HG03378 (cell line): ENCODE measurements around the gene AFAP1L2.
"Not testable (repeated sequence)": the region's sequence is repeated elsewhere in the genome, so short reads cannot be mapped to it uniquely, and the experiment has no call there.

Experiments used
- ATAC-seq: cut with Tn5 transposase; IDR thresholded peaks from one replicate; pipeline ENCODE4 v1.9.1; 2021; ENCODE audit warnings: mild to moderate bottlenecking, moderate library complexity; ENCODE audit not compliant: unreplicated experiment

The AFAP1L2 gene

DNA sequence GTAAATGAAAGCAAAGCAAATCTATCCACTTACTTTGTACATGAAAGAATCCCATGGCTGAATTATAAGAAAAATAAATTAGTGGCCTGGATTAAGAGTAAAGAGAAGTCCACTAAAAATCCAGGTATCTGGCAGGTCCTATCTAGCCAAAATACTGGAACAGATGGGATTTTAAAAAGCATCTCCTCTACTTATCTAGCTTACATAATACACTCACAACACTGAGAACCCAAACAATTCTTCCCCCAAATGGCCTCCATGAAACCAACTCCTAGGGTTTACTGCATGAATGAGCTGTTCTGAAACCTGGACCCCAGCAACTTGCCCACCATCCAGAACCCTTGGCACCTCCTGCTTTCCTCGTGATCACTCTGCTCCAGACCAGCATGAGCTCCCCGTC lies 61.3 kb downstream of the AFAP1L2 start:
- no peak for ATAC-seq

DNA sequence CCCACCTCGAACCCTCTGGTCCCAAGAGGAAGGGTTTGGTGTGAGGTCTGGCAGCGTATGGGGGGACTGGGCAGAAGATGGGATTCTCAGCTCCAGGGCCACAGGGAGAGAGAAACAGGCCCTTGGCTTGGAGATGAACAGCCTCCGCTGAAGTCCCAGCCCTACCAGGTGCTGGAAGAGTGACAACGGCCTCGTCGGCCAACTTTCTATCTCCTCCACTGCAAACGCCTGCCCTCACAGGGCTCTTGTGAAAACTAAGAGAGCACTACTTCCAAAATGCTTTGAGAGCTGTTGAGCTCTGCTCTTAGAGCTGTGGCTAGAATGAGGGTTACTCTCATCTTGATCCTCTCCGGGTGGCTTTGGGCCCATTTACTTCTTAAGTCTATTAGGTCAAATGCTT lies 63.5 kb downstream of the AFAP1L2 start:
- no peak for ATAC-seq

DNA sequence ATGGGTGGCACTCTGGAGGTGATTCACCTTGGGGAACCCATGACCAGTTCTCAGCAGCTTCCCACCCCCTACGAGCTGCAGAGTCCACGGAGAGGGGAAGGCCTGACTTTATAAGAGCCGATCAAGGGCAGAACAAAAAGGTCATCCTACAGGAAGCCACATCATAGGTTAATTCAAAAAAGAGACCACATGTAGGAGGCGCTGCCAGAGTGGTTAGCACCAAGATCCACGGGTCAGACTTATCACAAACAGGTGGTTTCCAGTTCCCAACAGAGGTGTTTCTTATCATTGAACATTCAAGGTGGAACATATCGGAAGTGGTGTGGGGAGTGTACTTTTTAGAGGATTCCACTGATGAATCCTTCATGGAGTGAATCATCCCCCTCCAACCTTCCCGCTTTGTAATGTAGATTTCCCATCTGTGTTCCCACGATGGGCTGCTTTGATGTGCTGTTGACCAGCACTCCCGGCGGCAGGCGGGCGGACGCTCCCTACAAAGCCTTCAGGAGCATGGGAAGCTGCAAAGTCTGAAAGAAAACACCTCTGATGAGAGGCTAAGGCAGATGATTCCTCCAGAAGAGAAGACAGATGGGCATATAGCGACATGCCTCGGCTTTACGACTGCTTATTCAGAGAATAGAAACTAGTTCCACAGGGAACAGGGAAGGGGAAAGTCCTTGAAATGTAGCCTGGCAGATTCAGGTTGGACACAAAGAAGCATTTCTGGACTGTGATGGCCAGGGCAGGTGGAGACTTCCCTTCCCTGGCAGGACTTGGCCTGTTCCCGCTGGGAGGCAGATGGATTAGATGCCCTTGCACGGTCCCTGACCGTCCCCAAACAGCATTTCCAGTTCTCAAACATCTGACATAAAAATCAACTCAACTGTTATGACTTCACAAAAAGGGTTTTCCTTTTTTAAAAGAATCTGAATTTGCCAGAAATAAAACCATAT lies 66.5 kb downstream of the AFAP1L2 start:
- no peak for ATAC-seq

DNA sequence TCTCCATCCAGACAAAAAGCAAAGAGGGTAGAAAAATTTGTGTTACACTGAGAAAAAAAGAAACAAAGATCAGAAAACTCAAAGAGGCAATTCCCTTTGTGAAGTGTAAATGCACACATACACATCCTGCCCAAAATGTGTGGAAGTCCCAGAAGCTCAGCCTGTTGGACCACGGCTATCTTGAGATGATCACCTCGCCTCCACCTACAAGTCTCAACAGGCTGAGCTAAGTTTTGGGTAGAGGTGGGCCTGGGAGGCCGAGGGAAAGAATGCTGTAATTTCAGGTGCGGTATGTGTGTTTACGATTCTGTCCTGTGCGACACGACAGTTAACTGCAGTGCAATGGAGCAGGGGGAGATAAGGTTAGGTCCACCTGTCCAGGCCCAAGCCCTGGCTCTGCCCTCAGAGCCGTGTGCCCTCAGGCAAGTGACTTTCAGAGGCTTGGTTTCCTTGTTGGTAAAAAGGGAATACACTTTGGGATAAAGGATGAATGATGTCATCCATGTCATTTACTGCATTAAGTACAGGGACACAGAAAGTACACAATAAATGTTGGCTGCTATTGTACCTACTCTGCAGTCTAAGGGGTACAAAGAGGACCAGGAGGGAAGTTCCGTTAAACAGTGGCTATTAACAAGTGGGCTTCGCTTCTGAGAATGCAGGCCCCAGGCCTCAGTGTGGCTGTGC lies 67.3 kb downstream of the AFAP1L2 start:
- no peak for ATAC-seq

DNA sequence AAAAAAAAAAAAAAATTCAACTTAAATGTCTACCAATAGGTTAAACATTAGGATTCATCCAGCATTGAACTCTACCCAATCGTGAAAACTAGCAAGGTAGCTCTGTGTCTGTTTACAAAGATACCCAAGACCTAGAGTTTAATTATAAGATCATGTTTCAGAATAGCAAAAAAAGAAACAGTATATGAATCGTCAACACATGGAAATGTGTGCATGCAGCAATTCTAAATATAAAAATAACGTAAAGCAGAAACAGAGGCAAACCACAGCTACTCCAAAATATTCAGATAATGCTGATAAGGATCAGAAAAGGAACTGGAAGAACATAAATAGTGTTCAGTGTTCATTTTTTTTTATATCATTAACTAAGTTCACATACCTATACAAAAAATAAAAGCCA lies 68.7 kb downstream of the AFAP1L2 start:
- no peak for ATAC-seq

DNA sequence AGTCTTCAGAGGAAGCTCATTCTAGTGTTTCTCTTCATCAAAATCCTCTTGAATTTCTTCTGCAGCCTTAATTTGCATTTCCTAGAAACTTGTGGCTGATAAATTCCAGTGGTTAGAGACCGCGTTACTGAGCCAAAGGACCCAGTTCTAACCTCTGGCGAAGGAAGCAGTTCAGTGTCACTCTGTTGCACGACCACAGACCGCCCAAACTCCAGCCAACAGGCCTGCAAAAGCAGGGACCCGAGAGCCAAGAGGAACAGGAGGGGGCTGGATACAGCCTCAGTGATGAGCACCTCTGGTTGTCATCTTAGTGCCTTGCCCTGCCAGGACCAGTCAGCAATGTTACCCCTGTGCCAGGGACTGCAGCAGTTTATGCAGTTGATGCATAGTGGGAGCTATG lies 70.0 kb downstream of the AFAP1L2 start:
- ATAC-seq = no peak

DNA sequence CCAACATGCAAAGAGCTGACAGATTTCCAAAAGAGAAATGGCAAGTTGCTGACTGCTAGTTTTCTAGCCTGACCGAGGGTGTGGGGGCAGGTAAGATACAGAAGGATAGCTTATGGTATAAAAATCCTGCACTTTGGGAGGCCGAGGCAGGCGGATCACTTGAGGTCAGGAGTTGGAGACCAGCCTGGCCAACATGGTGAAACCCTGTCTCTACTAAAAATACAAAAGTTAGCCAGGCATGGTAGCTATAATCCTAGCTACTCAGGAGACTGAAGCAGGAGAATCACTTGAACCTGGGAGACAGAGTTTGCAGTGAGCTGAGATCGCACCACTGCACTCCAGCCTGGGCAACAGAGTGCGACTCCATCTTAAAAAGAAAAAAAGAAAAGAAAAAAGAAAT lies 70.9 kb downstream of the AFAP1L2 start:
- ATAC-seq = not testable (repeated sequence)

DNA sequence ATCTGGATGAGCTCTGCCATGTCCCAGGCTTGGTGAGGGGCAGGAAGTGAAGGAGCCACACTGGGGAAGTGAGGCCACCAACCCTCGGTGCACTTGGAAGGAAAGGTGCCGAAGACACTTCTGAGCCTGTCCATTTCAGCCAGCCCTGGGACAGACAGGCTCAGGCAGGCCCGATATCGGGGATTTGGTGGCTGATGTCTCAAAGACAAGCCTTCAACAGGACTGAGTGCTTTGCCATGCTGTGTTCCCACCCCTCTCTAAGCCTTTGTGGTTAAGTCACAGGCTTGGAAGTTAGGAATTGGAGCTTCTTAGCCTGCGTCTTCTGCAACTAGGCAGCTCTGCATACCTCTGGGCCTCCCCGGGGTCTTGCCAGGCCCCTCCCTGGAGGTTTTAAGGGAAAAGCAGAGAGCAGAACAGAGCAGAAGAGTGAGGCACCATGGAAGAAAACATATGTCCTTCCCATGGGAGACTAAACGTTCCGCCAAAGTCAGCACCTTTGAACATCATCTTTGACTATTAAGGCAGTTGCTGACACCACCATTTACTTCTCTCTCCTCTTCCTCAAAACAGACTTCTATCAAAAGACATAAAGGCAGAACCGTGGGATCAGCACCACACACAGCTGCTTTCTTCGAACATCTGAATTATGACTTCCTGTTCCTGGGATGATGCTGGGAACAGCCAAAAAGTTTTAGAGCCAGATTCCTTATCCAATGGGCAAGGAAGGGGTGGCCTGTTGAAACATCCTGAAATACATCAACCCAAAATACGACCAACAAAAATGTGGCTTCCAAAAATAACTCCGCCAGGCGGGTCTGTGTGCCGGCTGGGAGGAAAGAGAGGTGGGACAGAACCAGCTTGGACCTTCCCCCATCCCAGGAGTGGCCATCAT lies 71.8 kb downstream of the AFAP1L2 start:
- no peak for ATAC-seq

DNA sequence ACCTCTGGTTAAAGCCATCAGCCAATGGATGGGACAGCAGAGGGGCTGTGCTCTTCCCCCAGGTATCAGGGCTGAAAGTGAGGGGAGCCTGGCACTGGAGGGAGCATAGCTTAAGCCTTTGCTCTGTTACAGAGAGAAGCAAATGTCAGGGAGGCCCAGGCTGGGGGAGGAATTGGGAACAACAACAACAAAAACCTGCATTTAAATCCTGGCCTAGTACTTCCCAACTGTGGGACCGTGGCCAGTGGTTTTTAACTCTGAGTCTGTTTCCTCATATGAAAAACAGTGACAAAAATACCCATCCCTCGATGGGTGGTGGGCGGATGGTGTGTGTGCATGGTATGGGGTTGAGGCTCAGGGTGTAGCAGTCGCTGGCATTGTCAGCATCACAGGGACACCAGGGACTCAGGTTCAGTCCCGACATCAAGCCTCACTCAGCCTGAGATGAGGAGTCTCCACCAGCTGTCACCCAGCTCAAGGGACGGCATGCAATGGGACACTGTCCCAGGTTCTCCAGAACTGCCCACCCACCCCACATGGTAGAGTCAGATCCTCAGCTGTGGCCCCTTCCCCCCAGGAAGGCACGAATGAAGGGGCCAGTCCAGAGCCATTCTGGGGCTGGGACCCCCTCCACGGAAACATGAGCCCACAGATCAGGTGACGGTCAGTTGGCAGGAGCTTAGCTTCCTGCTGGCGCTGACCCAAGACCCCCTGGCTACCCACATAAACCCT lies 74.5 kb downstream of the AFAP1L2 start:
- ATAC-seq = no peak

DNA sequence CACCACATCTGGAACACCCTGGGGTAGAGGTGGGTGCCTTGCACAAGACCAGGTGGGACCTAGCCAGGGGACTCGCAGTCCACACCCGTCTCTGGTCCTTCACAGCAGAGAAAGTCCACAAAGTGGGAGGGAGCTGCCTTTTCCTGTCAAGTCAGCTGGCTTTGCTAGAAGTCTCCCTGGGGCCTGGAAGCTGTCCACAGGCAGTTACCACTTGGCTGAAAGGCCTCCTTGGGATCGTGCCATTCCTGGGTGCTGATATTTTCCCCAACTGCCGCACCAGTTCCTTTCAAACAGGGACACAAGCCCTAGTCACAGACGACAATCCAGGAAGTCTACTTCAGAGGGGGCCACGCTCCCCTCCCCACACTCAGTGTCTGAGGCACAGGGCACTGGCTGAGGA lies 75.4 kb downstream of the AFAP1L2 start:
- no peak for ATAC-seq

DNA sequence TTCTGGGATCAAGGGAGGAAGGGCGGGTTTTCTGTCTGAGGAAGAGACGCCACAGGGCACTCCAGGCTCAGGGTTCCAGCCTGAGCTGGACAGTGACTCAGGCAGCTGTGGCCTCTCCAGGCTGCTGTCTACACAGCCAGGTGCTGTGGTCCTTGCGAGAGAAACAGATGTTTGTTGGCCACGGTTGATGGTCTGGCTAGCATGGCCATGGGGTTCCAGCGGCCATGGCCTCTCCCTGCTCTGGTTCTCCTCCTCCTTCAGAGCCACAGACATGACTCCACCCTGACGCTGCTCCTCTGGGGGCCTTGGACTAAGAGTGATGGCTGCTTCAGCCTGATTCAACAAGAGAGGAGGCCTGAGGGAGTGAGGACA lies 75.9 kb downstream of the AFAP1L2 start:
- no peak for ATAC-seq

DNA sequence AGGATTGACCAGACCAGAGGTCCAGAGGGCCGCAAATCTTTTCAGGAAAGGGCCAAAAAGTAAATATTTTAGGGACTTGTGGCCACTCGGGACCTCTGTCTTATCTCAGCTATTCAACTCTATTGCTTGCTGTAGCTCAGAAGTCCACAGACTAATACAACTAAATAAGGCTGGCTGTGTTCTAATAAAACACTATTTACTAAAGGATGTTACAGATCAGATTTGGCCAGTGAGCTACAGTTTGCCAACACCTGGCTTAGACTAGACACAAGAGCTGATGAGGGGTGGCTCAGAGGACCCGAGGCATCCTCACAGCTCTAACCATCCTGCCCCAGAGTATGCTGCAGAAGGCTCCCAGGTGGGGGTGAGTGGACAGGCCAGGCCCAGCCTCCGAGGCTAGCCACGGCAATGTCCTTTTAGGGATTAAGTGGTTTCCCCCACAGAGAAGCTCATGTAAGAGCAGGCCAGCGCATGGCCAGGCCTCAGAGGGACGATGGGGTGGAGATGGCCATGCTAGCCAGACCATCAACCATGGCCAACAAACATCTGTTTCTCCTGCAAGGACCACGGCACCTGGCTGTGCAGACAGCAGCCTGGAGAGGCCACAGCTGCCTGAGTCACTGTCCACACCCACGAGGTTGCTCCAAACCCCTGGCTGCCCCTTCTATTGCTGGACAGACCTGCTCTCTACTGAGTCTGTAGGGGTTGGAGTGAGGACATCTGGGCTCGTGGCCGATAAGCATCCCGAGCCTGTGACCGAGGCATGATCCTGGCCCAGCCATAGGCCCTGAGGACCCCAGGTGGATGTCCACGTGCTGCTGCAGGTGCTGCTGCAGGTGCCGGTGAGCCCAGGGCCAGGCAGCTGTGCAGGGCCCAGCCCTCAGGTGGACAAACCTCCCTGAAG lies 76.5 kb downstream of the AFAP1L2 start:
- no peak for ATAC-seq

DNA sequence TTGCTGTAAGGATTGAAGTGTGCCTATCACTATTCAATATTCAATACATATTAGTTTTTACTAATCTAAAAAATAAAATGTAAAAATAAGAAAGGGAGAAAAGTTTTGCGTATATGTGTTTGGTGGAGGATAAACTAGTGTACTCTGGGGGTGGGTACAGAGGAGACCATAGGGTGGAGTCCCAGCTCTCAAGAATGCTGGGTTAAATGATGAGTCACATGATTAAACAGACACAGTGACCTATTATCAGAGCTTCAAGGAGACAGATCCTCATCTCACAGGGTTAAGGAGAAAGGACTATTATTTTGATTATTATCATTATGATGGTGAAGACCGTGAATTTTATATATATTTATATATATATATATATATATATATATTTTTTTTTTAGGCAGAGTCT lies 77.5 kb downstream of the AFAP1L2 start:
- no peak for ATAC-seq

DNA sequence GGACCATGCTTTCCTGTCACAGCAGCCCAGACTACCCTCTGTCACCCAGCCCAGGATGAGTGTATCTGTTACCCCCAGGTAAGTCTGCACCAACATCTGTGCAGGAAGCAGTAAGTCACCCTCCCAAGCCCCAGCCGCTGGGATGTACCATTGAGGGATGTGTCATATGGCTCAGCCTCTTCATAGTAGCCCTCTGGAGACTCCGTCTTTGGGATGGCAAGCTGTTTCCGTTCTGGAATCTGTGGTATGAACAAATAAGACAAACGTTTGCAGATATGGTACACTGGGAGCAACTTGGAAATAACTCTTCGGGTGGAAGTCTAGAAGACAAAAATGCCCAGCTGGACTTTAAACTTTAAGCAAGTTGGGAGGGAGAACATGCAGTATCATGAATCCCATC lies 81.3 kb downstream of the AFAP1L2 start:
- no peak for ATAC-seq

DNA sequence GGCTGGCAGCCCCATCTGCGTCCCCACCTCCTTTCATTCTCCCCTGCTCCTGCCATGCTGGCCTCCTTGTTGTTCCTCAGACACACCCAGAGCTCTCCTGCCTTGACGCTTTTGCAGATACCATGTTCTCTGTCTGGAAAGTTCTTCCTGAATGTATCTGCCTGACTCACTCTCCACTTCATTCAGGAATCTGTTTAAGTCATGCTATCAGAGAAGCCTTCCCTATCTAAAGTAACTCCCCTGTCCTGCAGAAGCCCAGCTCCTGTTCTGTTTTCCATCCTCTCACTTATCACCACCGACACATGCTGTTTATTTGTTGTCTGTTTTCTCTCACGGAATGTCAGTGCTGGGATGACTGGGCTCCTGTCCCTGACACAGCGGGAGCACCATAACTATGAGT lies 82.0 kb downstream of the AFAP1L2 start:
- no peak for ATAC-seq

DNA sequence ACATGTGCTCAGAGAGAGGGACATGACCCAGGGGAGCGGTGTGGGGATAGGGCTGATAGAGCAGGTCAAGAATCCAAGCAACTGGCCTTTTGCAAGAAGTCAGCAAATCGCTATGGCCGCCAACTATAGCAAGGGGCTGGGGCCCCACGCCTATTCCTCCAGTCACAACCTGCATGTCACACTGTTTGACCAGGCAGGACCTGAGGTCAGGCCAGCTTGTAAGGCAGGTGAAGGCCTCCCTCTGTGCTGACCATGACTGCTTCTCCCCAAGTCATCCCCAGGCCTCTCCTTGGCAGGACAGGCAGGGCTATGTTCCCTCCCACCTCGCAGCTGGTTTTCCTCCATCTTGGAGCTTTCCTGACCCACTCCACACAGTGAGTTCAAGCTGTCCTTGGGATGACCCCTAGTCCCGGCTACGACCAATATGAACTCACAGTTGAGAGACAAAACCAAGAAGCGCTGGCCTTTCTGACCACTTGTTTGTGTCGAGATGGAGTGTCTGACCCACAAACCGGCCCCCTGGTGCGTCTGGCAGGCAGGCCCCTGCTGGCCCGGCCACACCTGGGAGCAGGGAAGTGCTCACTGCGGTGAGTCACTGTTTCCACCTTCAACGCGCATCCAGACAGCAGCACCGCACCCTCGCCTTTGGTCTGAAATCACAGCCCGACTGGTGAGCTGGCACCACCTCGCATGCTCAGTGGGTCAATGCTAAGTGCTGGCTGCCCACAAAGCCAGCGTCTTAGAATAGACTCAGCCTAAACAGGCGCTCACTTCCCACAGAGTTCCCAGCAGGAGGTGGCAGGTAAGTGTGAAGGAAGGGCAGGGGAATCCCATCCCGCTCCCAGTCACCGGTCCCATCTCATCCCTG lies 83.8 kb downstream of the AFAP1L2 start:
- ATAC-seq = no peak

DNA sequence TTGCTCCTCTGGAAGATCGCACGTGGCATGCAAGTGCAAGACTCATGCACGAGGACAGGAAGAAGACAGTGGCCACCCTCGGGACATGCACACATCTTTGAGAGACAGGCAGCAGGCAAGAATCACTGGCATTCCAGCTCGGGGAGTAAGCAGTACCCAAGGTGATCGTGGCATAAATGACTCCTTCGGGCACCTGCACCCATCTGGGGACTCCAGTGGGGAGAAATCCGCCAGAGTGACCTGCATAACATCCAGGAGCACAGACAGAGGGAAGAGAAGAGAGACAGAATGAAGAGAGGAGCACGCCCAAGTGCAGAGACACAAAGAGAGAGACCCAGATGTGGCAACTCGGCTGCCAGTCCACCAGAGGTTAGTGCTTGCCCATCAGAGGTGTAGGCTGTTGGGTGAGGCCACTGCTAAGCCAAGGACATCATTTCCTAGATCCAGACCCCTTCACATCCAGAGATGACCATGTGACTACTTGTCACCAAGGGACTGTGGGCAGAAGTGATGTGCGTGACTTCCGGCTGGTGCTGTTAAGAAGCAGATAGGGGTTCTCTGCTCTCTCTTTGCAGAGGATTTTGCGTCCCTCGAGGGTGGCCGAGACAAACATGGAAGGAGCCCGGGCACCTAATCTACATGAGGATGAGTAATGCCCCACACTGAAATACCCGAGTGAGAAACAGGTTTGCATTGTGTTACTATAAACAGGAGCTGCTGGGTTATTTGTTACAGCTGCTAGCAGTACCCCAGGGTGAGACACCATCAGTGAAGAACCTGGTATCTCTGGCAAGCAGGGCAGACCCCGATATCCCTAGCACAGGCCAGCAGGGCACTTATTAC lies 84.7 kb downstream of the AFAP1L2 start:
- ATAC-seq = no peak

DNA sequence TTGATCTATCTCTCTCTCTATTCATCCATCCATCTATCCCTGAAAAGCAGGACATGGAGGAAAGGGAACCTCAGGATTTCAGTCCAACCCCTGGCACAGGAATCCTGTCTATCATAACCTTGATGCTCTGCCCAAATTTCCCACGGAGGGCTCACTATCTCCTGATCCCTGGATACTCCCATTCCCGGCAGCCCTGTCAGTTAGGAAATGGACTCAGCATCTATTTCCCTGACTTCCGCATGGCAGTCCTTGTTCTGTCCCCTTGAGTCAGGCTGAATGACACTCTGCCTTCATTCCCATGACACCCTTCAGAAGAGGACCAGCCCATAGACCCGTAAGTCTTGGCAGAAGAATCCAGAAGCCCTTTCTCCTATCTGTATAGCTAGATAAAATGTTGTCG lies 87.6 kb downstream of the AFAP1L2 start:
- no peak for ATAC-seq
